Heart left ventricle (tissue), 13 donors: ENCODE measurements around the gene LANCL2.

ENCODE experiments used
- POLR2A ChIP-seq, 2 donors: fragments of 450-650 bp; IDR thresholded peaks; one replicate each; pipeline ENCODE4 v1.6.1; 2017; ENCODE audit warnings: antibody characterized with exemption in 2 of 2, mild to moderate bottlenecking in 2 of 2, moderate library complexity in 2 of 2
- TF ChIP-seq, protein P1 (sequence below), 12 donors: fragments of 200-600 bp; sonication (generic) in 4 of 12; IDR thresholded peaks; one replicate each; pipeline versions ENCODE4 v1.5.0 to v1.8.0; 2018 to 2022; ENCODE audit warnings: antibody characterized with exemption in 12 of 12, mild to moderate bottlenecking in 5 of 12
- donor health status: ischemic (EF 13 %, LVEDD 7.1; RV severe dilation, severe dysfunction).
- donor health status: DM: no; HTN: yes; CAD: no.
- donor health status: DM: no; HTN: no; CAD: no.
- donor health status: ischemic (EF 25% LVEDD 6.9; RV normal size, moderate dysfunction).
- donor health status: ischemic (EF 25% LVEDD 5.7; RV mildly dilated, moderate dysfunction).
- donor health status: ischemic (EF 35%, LVEDD 5.7; RV mildly dilated, moderate dysfunction).
- donor health status: nonischemic (EF 11% LVEDD 7.7; RV severe dilation, severe dysfunction).
- donor health status: DM: yes; HTN: yes; CAD: no.
- donor health status: PGD.
- donor health status: ischemic (EF 29% LVEDD 5.4; RV normal size, mild dysfunction).
- donor health status: nonischemic (EF 23%, LVEDD 6.1; RV moderate dilation, normal function).

DNA sequence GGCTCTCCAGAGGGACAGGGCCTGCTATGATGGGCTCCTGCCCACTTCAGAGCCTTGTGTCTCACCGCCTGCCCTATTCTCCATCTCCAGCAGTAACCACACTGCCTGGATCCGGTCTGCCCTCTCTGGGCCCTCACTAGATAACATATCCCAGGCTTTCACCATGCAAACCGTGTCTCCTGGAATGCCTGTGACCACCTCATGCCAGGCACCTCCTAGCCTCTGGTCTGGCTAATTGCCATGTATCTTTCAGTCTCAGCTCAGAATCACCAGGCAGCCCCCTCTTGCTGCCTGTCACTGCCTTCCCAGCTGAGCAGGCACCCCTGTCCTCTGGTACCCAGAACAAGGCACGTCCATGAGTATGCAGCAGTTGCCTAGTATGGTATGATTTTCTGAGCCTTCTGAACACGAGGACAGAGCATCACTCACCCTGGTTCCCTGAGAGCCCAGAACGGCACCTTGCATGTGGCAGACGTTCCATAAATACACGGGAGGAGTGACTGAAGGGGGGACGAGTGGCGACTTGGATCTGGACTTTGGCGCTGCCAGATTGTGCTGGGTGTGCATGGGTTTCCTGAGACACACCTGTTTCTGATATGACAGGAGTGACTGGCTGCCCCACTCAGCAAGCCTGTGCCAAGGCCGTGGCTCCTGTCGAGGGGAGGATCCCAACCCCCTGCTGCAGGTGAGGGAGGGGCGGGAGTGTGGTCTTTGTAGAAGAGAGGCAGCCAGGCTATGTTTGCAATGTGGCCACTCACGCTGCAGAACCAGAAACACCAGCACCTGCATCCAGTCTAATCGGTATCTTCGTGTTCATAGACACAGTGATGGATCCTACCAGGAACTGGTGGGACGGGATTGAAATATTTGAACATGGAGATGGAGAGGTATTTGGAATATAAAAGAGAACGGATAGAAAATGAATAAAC is 112.0 kb downstream of the LANCL2 start:
- TF ChIP-seq, protein P1, sequence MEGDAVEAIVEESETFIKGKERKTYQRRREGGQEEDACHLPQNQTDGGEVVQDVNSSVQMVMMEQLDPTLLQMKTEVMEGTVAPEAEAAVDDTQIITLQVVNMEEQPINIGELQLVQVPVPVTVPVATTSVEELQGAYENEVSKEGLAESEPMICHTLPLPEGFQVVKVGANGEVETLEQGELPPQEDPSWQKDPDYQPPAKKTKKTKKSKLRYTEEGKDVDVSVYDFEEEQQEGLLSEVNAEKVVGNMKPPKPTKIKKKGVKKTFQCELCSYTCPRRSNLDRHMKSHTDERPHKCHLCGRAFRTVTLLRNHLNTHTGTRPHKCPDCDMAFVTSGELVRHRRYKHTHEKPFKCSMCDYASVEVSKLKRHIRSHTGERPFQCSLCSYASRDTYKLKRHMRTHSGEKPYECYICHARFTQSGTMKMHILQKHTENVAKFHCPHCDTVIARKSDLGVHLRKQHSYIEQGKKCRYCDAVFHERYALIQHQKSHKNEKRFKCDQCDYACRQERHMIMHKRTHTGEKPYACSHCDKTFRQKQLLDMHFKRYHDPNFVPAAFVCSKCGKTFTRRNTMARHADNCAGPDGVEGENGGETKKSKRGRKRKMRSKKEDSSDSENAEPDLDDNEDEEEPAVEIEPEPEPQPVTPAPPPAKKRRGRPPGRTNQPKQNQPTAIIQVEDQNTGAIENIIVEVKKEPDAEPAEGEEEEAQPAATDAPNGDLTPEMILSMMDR (IDR thresholded peaks at IDR 0.05): no peak
- no peak for TF ChIP-seq POLR2A (IDR thresholded peaks at IDR 0.05)
